ENCODE results near the gene SPDYE11.
"Not testable (repeated sequence)": the region's sequence is repeated elsewhere in the genome, so short reads cannot be mapped to it uniquely, and the experiment has no call there.

- not testable (repeated sequence) for TF ChIP-seq CTCF (IDR thresholded peaks at IDR 0.05; ENCODE audit: low read depth, low read length); POLR2A (IDR thresholded peaks at IDR 0.05; ENCODE audit: extremely low read depth, insufficient read length); MYC (IDR thresholded peaks at IDR 0.05; ENCODE audit: low read depth, low read length)
Observed at GRCh38 chr7:73029666-73030065, 28.0 kb downstream of the SPDYE11 start, which contains the start of gene SPDYE8.
